IPS-15b (cell line): ENCODE data around the gene B4GAT1.
A peak's percentile ranks its signal among the peaks of the same experiment; 100 is the strongest.

Experiments used
- H3K27me3 ChIP-seq: one replicate; pipeline ENCODE4 v1.6.1; 2013; ENCODE audit warnings: low read length; ENCODE audit not compliant: control insufficient read depth, insufficient read depth
- H3K36me3 ChIP-seq: one replicate; pipeline ENCODE4 v1.6.1; 2013; ENCODE audit warnings: low read length; ENCODE audit not compliant: control insufficient read depth, insufficient read depth
- H3K4me1 ChIP-seq: one replicate; pipeline ENCODE4 v1.6.1; 2013; ENCODE audit warnings: mild to moderate bottlenecking, low read length; ENCODE audit not compliant: control insufficient read depth, insufficient read depth
- H3K4me3 ChIP-seq: one replicate; pipeline ENCODE4 v1.5.1; 2013; ENCODE audit warnings: low read depth, low read length
- H3K9ac ChIP-seq: one replicate; pipeline ENCODE4 v1.6.1; 2013; ENCODE audit warnings: low read depth, mild to moderate bottlenecking, low read length
- H3K9me3 ChIP-seq: one replicate; pipeline ENCODE4 v1.6.1; 2013; ENCODE audit warnings: mild to moderate bottlenecking, low read length; ENCODE audit not compliant: control insufficient read depth, insufficient read depth

The B4GAT1 gene

GRCh38 chr11:66332371-66333219 lies 14.8 kb downstream of the B4GAT1 start:
- no peaks in the 10 kb centered on the region for H3K9me3 ChIP-seq
- peaks cover 2% of the 10 kb centered on the region for H3K36me3 ChIP-seq
- H3K4me1 ChIP-seq = peaks cover 6% of the 10 kb centered on the region
- H3K27me3 ChIP-seq = no peaks in the 10 kb centered on the region
- no peak overlapping the region for H3K4me3 ChIP-seq
- no peak overlapping the region for H3K9ac ChIP-seq

- Histone ChIP-seq H3K9ac (no peak overlapping the region), H3K4me1 (peaks cover 4% of the 10 kb centered on the region), H3K36me3 (no peaks in the 10 kb centered on the region)
Observed at GRCh38 chr11:66331542-66332370, 15.7 kb downstream of the B4GAT1 start.

DNA sequence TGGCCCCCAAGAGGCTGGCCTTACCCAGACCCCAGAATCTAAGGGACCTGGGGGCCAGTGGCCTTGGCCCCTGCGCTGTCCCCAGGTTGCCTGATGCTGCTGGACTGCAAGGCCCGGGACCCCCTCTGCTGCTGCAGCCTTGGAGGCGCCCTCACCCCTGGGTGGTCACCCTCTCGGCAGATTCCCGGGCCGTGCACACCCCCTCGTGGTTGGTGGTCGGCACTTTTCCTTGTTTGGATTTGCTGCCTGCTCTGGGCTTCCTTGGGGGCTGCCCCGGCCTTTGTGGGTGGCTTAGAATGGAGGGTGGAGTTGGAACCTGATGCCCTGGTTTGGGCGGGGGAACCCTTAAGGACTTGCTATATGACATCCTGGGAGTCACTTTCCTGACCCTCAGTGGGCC lies 16.5 kb downstream of the B4GAT1 start:
- H3K9me3 ChIP-seq = no peaks in the 10 kb centered on the region
- H3K4me1 ChIP-seq = peaks cover 5% of the 10 kb centered on the region
- H3K27me3 ChIP-seq = no peaks in the 10 kb centered on the region
- H3K36me3 ChIP-seq = no peaks in the 10 kb centered on the region
- H3K9ac ChIP-seq = no peak overlapping the region
- no peak overlapping the region for H3K4me3 ChIP-seq

More at GRCh38 chr11:66331542-66332370, 15.7 kb downstream of the B4GAT1 start:
- Histone ChIP-seq H3K4me3 (no peak overlapping the region), H3K27me3 (no peaks in the 10 kb centered on the region), H3K9me3 (no peaks in the 10 kb centered on the region)

DNA sequence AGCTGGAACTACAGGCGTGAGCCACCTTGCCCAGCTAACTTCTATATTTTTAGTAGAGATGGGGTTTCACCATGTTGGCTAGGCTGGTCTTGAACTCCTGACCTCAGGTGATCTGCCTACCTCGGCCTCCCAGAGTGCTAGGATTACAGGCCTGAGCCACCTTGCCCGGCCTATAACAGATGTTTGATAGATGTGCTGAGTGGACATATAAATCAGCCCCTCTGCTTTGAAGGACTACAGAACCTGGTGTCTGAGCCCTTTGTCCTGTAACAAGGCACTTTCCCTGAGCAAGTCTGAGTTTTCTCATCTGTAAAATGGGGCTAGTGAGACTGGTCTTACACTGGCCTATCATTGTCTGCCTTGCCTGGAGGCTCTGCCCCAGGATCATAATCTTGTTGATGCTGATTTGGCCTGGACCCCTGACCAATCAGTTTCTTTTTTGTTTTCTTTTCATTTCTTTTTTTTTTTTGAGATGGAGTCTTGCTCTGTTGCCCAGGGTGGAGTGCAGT lies 18.2 kb downstream of the B4GAT1 start:
- H3K4me1 ChIP-seq = peaks cover 6% of the 10 kb centered on the region
- H3K27me3 ChIP-seq = no peaks in the 10 kb centered on the region
- H3K9ac ChIP-seq = no peak overlapping the region
- H3K36me3 ChIP-seq = no peaks in the 10 kb centered on the region
- no peak overlapping the region for H3K4me3 ChIP-seq
- H3K9me3 ChIP-seq = no peaks in the 10 kb centered on the region

GRCh38 chr11:66328302-66329144 lies 18.9 kb downstream of the B4GAT1 start:
- no peaks in the 10 kb centered on the region for H3K9me3 ChIP-seq
- H3K9ac ChIP-seq = no peak overlapping the region

GRCh38 chr11:66328031-66328301 lies 19.5 kb downstream of the B4GAT1 start:
- Histone ChIP-seq H3K4me3 (no peak overlapping the region), H3K9ac (no peak overlapping the region), H3K4me1 (peaks cover 6% of the 10 kb centered on the region)

More at GRCh38 chr11:66328302-66329144, 18.9 kb downstream of the B4GAT1 start:
- Histone ChIP-seq H3K36me3 (no peaks in the 10 kb centered on the region), H3K4me3 (peak overlapping the region; percentile 26), H3K27me3 (no peaks in the 10 kb centered on the region), H3K4me1 (peaks cover 6% of the 10 kb centered on the region)

GRCh38 chr11:66327171-66328030 lies 20.0 kb downstream of the B4GAT1 start:
- Histone ChIP-seq H3K9me3 (no peaks in the 10 kb centered on the region), H3K27me3 (no peaks in the 10 kb centered on the region), H3K36me3 (no peaks in the 10 kb centered on the region), H3K9ac (no peak overlapping the region), H3K4me3 (no peak overlapping the region), H3K4me1 (peaks cover 6% of the 10 kb centered on the region)

More at GRCh38 chr11:66328031-66328301, 19.5 kb downstream of the B4GAT1 start:
- Histone ChIP-seq H3K9me3 (no peaks in the 10 kb centered on the region), H3K36me3 (no peaks in the 10 kb centered on the region), H3K27me3 (no peaks in the 10 kb centered on the region)

DNA sequence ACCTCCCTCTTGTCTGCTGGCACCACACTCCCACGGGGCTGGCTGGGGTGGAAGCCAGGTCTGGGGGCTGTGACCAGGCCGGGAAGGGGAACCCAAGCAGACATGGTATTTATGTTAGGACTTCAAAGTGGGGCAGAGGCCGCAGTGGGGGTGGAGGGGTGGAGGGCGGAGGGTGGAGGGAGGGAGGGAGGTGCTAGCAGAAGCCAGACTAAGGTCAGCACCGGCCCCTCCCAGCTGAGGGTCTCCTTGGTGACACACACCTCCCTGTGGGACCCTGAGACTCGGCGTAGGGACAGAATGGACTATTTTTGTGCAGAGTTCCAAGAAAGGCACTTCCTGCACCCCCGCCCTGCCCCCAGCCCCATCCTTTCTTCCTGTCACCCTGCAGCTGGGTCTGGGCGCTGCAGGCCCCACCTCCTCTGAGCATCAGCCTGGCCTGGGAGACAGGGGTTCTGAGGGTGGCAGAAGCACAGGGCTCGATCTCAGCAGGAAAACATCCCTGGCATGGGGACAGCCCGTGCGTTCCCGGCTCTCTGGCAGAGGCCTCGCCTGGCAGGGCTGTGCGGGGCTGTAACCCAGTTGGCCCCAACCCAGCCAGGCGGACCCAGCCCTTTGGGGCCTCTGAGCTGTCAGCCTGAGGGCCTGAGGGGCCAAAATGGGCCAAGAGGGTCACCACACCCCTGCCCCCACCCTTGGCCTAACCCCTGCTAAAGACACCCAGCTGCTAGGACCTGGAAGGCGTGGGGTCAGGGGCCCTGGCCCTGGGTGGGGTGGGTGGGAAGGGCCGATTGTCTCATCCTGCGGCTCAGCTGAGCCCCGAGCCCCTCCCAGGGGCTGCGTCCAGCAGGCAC lies 20.9 kb downstream of the B4GAT1 start:
- Histone ChIP-seq H3K9me3 (no peaks in the 10 kb centered on the region), H3K27me3 (no peaks in the 10 kb centered on the region), H3K4me3 (no peak overlapping the region), H3K4me1 (peaks cover 6% of the 10 kb centered on the region), H3K9ac (no peak overlapping the region), H3K36me3 (no peaks in the 10 kb centered on the region)

- H3K9me3 ChIP-seq = no peaks in the 10 kb centered on the region
- no peak overlapping the region for H3K4me3 ChIP-seq
- H3K36me3 ChIP-seq = no peaks in the 10 kb centered on the region
- H3K4me1 ChIP-seq = peaks cover 6% of the 10 kb centered on the region
- H3K27me3 ChIP-seq = no peaks in the 10 kb centered on the region
- peak overlapping the region; percentile 37 for H3K9ac ChIP-seq
Observed at GRCh38 chr11:66325263-66325671, 22.2 kb downstream of the B4GAT1 start.

GRCh38 chr11:66324664-66325063 lies 22.8 kb downstream of the B4GAT1 start:
- no peaks in the 10 kb centered on the region for H3K27me3 ChIP-seq
- no peaks in the 10 kb centered on the region for H3K36me3 ChIP-seq
- H3K9me3 ChIP-seq = no peaks in the 10 kb centered on the region
- peak overlapping the region; percentile 37 for H3K9ac ChIP-seq
- peaks cover 6% of the 10 kb centered on the region for H3K4me1 ChIP-seq
- no peak overlapping the region for H3K4me3 ChIP-seq
